Ureter (tissue), 1 donor: ENCODE data around the gene MAVS. TPM values are rescaled to one million over a fixed set of nuclear protein-coding genes. Genes with fewer than 3 reads are reported as not detected.
"Not testable (repeated sequence)": the region's sequence is repeated elsewhere in the genome, so short reads cannot be mapped to it uniquely, and the experiment has no call there.

Experiments
- DNase-seq: peaks from one replicate; pipeline ENCODE4 v3.0.0-alpha.2; 2020; ENCODE audit warnings: low spot score
- total RNA-seq: library from RNA; stranded (reverse); gene quantifications from one replicate; pipeline ENCODE4 v1.2.4, GENCODE V29; 2023
- donor health status: DM: yes; HTN: yes; CAD: no.

The MAVS gene
- total RNA-seq, 1 donor from 2014 or later, result 49.2 TPM

GRCh38 chr20:3847429-3847940 lies 851 bp downstream of the MAVS start:
- DNase-seq, result no peak

- DNase-seq, result no peak
Measured at GRCh38 chr20:3848565-3848964, 1.9 kb downstream of the MAVS start.

GRCh38 chr20:3854462-3854871 lies 7.8 kb downstream of the MAVS start:
- DNase-seq, result no peak

GRCh38 chr20:3857405-3857804 lies 10.8 kb downstream of the MAVS start:
- no peak for DNase-seq

DNA sequence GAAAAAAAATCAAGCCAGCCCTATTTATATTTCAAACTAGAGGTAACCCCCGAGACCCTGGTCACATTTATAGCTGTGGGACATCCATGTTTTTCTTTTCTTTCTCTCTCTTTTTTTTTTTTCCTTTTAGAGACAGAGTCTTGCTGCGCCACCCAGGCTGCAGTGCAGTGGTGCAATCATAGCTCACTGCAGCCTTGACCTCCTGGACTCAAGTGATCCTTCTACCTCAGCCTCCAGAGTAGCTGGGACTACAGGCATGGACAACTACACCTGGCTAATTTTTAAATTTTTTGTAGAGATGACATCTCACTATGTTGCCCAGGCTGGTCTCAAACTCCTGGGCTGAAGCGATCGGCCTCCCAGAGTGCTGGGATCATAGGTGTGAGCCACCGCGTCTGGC lies 12.1 kb downstream of the MAVS start:
- no peak for DNase-seq

GRCh38 chr20:3861191-3861590 lies 14.6 kb downstream of the MAVS start:
- DNase-seq, result no peak

- no peak for DNase-seq
Measured at GRCh38 chr20:3862333-3862732, 15.7 kb downstream of the MAVS start.

GRCh38 chr20:3863317-3863716 lies 16.7 kb downstream of the MAVS start:
- DNase-seq, result no peak

- no peak for DNase-seq
Measured at GRCh38 chr20:3864518-3864917, 17.9 kb downstream of the MAVS start.

- DNase-seq, result no peak
Measured at GRCh38 chr20:3865152-3865886, 18.7 kb downstream of the MAVS start.

DNA sequence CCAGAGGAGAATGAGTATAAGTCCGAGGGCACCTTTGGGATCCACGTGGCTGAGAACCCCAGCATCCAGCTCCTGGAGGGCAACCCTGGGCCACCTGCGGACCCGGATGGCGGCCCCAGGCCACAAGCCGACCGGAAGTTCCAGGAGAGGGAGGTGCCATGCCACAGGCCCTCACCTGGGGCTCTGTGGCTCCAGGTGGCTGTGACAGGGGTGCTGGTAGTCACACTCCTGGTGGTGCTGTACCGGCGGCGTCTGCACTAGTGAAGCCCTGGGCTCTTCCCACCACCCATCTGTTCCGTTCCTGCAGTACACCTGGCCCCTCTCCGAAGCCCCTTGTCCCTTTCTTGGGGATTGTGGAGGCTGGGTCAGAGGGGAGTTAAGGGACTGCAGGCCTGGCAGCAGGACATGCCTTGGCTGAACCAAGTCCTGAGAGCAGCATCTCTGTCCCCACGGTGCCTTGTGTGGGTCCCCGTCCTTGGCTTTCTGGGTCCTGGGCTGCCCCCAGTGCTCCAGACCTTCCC lies 19.3 kb downstream of the MAVS start:
- no peak for DNase-seq

GRCh38 chr20:3866464-3866863 lies 19.8 kb downstream of the MAVS start:
- no peak for DNase-seq

- DNase-seq, result no peak
Measured at GRCh38 chr20:3867802-3868201, 21.2 kb downstream of the MAVS start.

DNA sequence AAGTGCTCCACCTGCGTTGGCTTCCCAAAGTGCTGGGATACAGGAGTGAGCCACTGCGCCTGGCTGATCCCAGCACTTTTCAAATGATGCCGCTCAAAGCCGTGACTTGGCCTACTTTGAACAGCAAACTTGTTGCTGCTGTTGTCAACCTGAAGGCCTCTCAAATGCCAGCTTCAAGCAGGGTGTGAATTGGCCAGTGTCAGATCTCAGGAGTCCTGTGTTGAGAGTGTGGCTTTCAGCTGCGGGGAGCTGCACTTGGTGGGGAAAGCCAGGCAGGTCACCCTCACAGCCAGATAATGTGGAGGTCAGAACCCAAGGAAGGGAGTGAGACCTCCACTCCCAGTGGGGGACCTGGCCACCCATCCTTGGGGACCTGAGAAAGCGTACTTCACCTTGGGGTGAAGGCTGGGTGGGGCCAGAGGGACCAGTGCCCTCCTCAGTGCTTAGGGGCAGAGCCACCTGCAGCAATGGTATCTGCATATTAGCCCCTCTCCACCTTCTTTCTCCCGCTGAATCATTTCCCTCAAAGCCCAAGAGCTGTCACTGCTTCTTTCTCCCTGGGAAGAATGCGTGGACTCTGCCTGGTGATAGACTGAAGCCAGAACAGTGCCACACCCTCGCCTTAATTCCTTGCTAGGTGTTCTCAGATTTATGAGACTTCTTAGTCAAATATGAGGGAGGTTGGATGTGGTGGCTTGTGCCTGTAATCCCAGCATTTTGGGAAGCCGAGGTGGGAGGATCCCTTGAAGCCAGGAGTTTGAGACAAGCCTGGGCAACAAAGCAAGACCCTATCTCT lies 23.4 kb downstream of the MAVS start:
- DNase-seq, result no peak

GRCh38 chr20:3871550-3872265 lies 25.1 kb downstream of the MAVS start:
- no peak for DNase-seq

- no peak for DNase-seq
Measured at GRCh38 chr20:3873507-3873906, 26.9 kb downstream of the MAVS start.

GRCh38 chr20:3874194-3874844 lies 27.7 kb downstream of the MAVS start:
- DNase-seq, result no peak

DNA sequence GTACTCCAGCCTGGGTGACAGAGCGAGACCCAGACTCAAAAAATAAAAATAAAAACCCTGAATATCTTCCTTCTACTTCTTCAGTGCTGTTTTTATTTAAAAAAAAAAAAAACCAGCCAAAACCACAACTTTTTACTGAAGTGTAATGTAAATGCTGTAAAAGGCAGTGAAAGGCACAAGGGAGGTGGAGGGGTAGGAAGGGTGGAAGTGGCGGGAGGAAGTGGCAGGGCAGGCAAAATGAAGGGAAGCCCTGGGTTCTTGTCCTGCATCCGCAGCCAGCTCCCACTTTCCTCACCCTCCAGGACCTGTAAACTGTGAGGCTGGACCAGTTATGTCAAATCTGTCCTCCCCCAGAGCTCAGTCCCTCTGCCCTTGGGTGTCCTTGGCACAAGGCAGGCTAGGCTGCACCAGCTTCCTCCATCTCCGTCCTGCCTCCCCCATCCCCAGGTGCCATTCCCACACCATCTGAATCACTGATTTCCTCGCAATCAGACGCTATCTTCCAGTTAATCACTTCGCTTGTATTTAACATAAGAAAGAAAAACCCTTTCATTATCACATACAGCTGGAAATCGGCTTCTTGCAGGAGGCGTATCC lies 28.8 kb downstream of the MAVS start:
- no peak for DNase-seq

- no peak for DNase-seq
Measured at GRCh38 chr20:3876000-3876399, 29.4 kb downstream of the MAVS start.

DNA sequence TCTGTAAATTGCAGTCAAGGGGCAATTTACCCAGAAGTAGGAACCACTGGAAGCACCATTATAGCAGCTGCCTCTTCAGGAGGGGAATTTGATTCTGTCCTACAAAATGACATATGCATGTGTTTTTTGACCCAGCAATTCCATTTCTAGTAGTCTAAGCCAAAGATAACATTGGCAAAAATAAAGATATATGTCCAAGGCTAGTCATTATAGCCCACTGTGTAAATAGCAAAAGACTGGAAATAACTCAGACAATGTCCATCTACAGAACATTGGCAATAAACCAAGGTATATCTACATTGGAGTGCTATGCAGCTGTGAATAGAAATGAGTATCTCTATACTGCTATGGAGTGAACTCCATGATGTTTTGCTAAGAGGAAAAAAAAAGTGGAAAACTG lies 30.0 kb downstream of the MAVS start:
- DNase-seq, result no peak

- not testable (repeated sequence) for DNase-seq
Measured at GRCh38 chr20:3878921-3879274, 32.3 kb downstream of the MAVS start.
